Spleen (tissue), 11 donors: ENCODE measurements around the gene WWC1. TPM values are rescaled to one million over a fixed set of nuclear protein-coding genes. Genes with fewer than 3 reads are reported as not detected.

Source experiments
- DNase-seq: peaks from one replicate; pipeline ENCODE4 v3.0.0-alpha.2; 2020
- H3K27ac ChIP-seq, 8 donors: fragments of 200-600 bp; sonication (generic) in 7 of 8; 1 replicate in 4 of 8; 2 replicates in 4 of 8; pipeline versions ENCODE4 v1.5.0 to v1.8.0; 2016 to 2021; ENCODE audit warnings: inconsistent platforms in 4 of 8, mild to moderate bottlenecking in 4 of 8, moderate library complexity in 1 of 8
- H3K27me3 ChIP-seq, 7 donors: fragments of 200-600 bp; sonication (generic) in 6 of 7; replicated peaks in 1 of 7; 1 replicate in 4 of 7; 2 replicates in 3 of 7; pipeline versions ENCODE4 v1.5.0 to v1.8.0; 2016 to 2021; ENCODE audit warnings: inconsistent platforms in 3 of 7, mild to moderate bottlenecking in 1 of 7
- H3K36me3 ChIP-seq, 6 donors: fragments of 200-600 bp; sonication (generic) in 5 of 6; 1 replicate in 4 of 6; 2 replicates in 2 of 6; pipeline versions ENCODE4 v1.5.0 to v1.8.0; 2016 to 2021; ENCODE audit warnings: inconsistent platforms in 2 of 6
- H3K4me1 ChIP-seq, 6 donors: fragments of 200-600 bp; sonication (generic) in 5 of 6; 1 replicate in 3 of 6; 2 replicates in 3 of 6; pipeline versions ENCODE4 v1.5.0 to v1.8.0; 2016 to 2021; ENCODE audit warnings: inconsistent platforms in 3 of 6
- H3K4me3 ChIP-seq, 8 donors: fragments of 200-600 bp; sonication (generic) in 7 of 8; 1 replicate in 4 of 8; 2 replicates in 4 of 8; pipeline versions ENCODE4 v1.5.0 to v1.8.0; 2016 to 2021; ENCODE audit warnings: inconsistent platforms in 4 of 8, mild to moderate bottlenecking in 4 of 8, moderate library complexity in 2 of 8
- H3K9me3 ChIP-seq, 8 donors: fragments of 200-600 bp; sonication (generic) in 7 of 8; 1 replicate in 4 of 8; 2 replicates in 4 of 8; pipeline versions ENCODE4 v1.5.0 to v1.8.0; 2016 to 2021; ENCODE audit warnings: inconsistent platforms in 4 of 8
- CTCF ChIP-seq, 11 experiments: fragments of 200-600 bp in 7 of 11; fragments of 450-650 bp in 4 of 11; sonication (generic) in 4 of 11; IDR thresholded peaks in 8 of 11; conservative IDR thresholded peaks in 3 of 11; 1 replicate in 7 of 11; 2 replicates in 4 of 11; pipeline versions ENCODE4 v1.4.0 to v1.8.0; 2016 to 2021; ENCODE audit warnings: antibody characterized with exemption in 11 of 11, inconsistent platforms in 4 of 11, mild to moderate bottlenecking in 1 of 11
- POLR2A ChIP-seq, 3 donors: fragments of 450-650 bp; IDR thresholded peaks; one replicate each; pipeline ENCODE4 v1.5.1; 2017; ENCODE audit warnings: antibody characterized with exemption in 3 of 3, mild to moderate bottlenecking in 1 of 3
- POLR2AphosphoS5 ChIP-seq, 3 donors: sonication (generic); formaldehyde crosslinking; IDR thresholded peaks; one replicate each; pipeline ENCODE4 v1.5.1; 2017; ENCODE audit warnings: antibody characterized with exemption in 3 of 3
- WGBS, 5 donors: extraction: QIAGEN DNeasy Blood & Tissue Kit in 3 of 5; methylation state at CpG; one replicate each; pipeline versions ENCODE4 v1.1.5 to v1.1.7; 2013 to 2018; 5-methylcytosine and 5-hydroxymethylcytosine counted together
- intact Hi-C: fragments of 100-400 bp; cut with DNase I; formaldehyde crosslinking; loops from one replicate; pipeline ENCODE4 v1.15.0; 2023; ENCODE audit warnings: low total_unique reads
- polyA plus RNA-seq, 3 donors: library from polyadenylated mRNA; stranded (reverse); fragments of 200-250 nt; gene quantifications; one replicate each; pipeline ENCODE4 v1.2.1, GENCODE V29; 2013
- total RNA-seq, 7 donors: library from RNA; depleted of rRNA in 3 of 7; stranded (reverse); fragments of >200 nt in 3 of 7; fragmentation: NEBNext Ultra II Directional in 4 of 7; extraction: Animal tissue kit (Norgen Biotek cat#: 25700) in 4 of 7; gene quantifications; one replicate each; pipeline versions ENCODE4 v1.1.0 to v1.2.1, GENCODE V29; 2016 to 2021
- donor health status: healthy with polysubstance abuse.
- donor health status: DM: no; HTN: no; CAD: no; lungs with moderate emphysema.
- donor health status: DM: no; HTN: no; CAD: no.
- donor health status: Bipolar disorder and iron deficiency.
- donor health status: healthy.
- donor health status: DM: no; HTN: no; CAD: no.
- donor health status: DM: yes; HTN: yes; CAD: no.

Gene WWC1
- total and polyA plus RNA-seq, 10 donors, result 0.60 to 5.4 (median 1.3) TPM

- Histone ChIP-seq H3K4me1 (peaks cover 0 to 14% (median 3%) of the 10 kb centered on the region in 6 donors), H3K27me3 (no peaks in the 10 kb centered on the region), H3K9me3 (no peaks in the 10 kb centered on the region), H3K36me3 (no peaks in the 10 kb centered on the region), H3K4me3 (no peak overlapping the region), H3K27ac (no peak overlapping the region)
- peak; percentile 21 for DNase-seq
- TF ChIP-seq CTCF (IDR thresholded peaks at IDR 0.05 in 8 of 11, conservative IDR thresholded peaks at IDR 0.05 in 3 of 11), result no peak
- TF ChIP-seq POLR2AphosphoS5 (IDR thresholded peaks at IDR 0.05), result no peak
- intact Hi-C loops, result no loop called here
- WGBS, 5 donors, result 74 to 84% (median 81%) methylated on average over 3 of the region's 3 CpGs
Measured at GRCh38 chr5:168413062-168413461, 121.6 kb downstream of the WWC1 start.

- peaks cover 0 to 14% (median 3%) of the 10 kb centered on the region in 6 donors for H3K4me1 ChIP-seq
- no peaks in the 10 kb centered on the region for H3K27me3 ChIP-seq
- WGBS, 5 donors, result 91 to 100% (median 97%) methylated on average over 3 of the region's 3 CpGs
- H3K4me3 ChIP-seq, result no peak overlapping the region
- no peak overlapping the region for H3K27ac ChIP-seq
- no peaks in the 10 kb centered on the region for H3K9me3 ChIP-seq
- no peak for DNase-seq
- no peak for TF ChIP-seq CTCF (IDR thresholded peaks at IDR 0.05 in 8 of 11, conservative IDR thresholded peaks at IDR 0.05 in 3 of 11)
- TF ChIP-seq POLR2A (IDR thresholded peaks at IDR 0.05), result no peak
- no peak for TF ChIP-seq POLR2AphosphoS5 (IDR thresholded peaks at IDR 0.05)
- H3K36me3 ChIP-seq, result no peaks in the 10 kb centered on the region
- intact Hi-C loops, result no loop called here
Measured at GRCh38 chr5:168413596-168413995, 122.2 kb downstream of the WWC1 start.

- 82 to 94% (median 90%) methylated on average over 4 of the region's 4 CpGs for WGBS, 5 donors
- no peak overlapping the region for H3K27ac ChIP-seq
- peaks cover 0 to 2% (median 0%) of the 10 kb centered on the region in 6 donors for H3K4me1 ChIP-seq
- no peak for TF ChIP-seq POLR2AphosphoS5 (IDR thresholded peaks at IDR 0.05)
- no peak for TF ChIP-seq CTCF (IDR thresholded peaks at IDR 0.05 in 8 of 11, conservative IDR thresholded peaks at IDR 0.05 in 3 of 11)
- no peak for TF ChIP-seq POLR2A (IDR thresholded peaks at IDR 0.05)
- H3K27me3 ChIP-seq, result no peaks in the 10 kb centered on the region
- H3K4me3 ChIP-seq, result no peak overlapping the region
- no peaks in the 10 kb centered on the region for H3K36me3 ChIP-seq
- no peaks in the 10 kb centered on the region for H3K9me3 ChIP-seq
- no peak for DNase-seq
- intact Hi-C loops, result no loop called here
Measured at GRCh38 chr5:168415401-168415800, 124.0 kb downstream of the WWC1 start.

GRCh38 chr5:168415971-168416370 lies 124.5 kb downstream of the WWC1 start:
- intact Hi-C loops, result no loop called here
- peak; percentile 36 for DNase-seq
- Histone ChIP-seq H3K36me3 (no peaks in the 10 kb centered on the region), H3K4me1 (no peaks in the 10 kb centered on the region), H3K9me3 (no peaks in the 10 kb centered on the region), H3K4me3 (no peak overlapping the region), H3K27me3 (no peaks in the 10 kb centered on the region), H3K27ac (no peak overlapping the region)
- 79 to 94% (median 84%) methylated on average over 6 of the region's 6 CpGs for WGBS, 5 donors
- TF ChIP-seq CTCF (IDR thresholded peaks at IDR 0.05 in 8 of 11, conservative IDR thresholded peaks at IDR 0.05 in 3 of 11) (no peak), POLR2A (IDR thresholded peaks at IDR 0.05) (no peak), POLR2AphosphoS5 (IDR thresholded peaks at IDR 0.05) (no peak)
